ENCODE measurements around the gene SRPK2. TPM values are rescaled to one million over a fixed set of nuclear protein-coding genes. Genes with fewer than 3 reads are reported as not detected.
A peak's percentile ranks its signal among the peaks of the same experiment; 100 is the strongest.

Gene SRPK2
- total and polyA plus RNA-seq, 2 of the 13 experiments (the other 11 are each of a cell fraction or from before 2014, with no cell fraction given) = 10.1 to 22.3 TPM

DNA sequence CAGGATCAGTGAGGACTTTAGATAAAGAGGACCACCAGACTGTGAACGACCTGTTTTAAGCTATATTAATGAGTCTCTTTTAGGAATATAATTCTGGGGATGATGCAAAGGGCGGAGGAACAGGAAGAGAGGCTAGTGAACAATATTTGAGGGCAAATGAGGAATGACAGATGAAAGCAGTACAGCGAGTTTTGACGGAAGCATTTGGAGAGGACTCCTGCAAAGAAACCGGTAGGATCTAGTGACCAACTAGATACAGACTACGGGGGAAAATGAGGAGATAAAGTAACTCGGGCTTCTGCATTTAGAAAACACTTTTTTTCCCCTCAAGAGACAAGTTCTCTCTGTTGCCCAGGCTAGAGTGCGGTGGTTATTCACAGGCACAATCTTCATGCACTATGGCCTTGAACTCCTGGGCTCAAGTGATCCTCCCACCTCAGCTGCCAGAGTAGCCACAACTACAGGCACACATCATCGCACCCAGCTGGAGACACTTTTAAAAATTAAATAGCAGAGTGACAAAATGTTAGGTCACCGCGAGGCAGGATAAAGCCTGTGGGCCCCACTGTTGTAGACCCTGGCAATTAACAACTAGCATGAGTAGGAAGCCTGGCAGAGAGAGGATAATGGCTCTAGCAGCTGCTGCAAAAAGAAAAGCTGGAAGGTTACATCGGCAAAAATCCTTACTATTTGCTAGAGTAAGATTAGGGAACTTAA, 143.2 kb downstream of the SRPK2 start (continued):
- no peak for TF ChIP-seq FOXJ3 (CRISPR knock-in tag; IDR thresholded peaks at IDR 0.05; ENCODE audit: borderline replicate concordance)
- TF ChIP-seq NR2F2 (IDR thresholded peaks at IDR 0.05; ENCODE audit: borderline replicate concordance, low read depth) = no peak
- TF ChIP-seq NFIC (IDR thresholded peaks at IDR 0.05; ENCODE audit: low read length) = no peak
- TF ChIP-seq DMAP1 (CRISPR knock-in tag; IDR thresholded peaks at IDR 0.05) = 0 out of 2 replicates have a peak, but pooled peaks have one; percentile 37
- no peak for TF ChIP-seq ZNF816 (CRISPR knock-in tag; IDR thresholded peaks at IDR 0.05; ENCODE audit: borderline replicate concordance)
- TF ChIP-seq NR3C1 (CRISPR knock-in tag; IDR thresholded peaks at IDR 0.05) = no peak
- no peak for TF ChIP-seq NCOA1 (CRISPR knock-in tag; IDR thresholded peaks at IDR 0.05)
- peak; percentile 76 for TF ChIP-seq RARA (CRISPR knock-in tag; IDR thresholded peaks at IDR 0.05)
- TF ChIP-seq ZNF331 (CRISPR knock-in tag; IDR thresholded peaks at IDR 0.05) = peak; percentile 65; the same call in 1 of the 2 replicates
- peak; percentile 18; the same call in 1 of the 2 replicates for TF ChIP-seq HMG20A (CRISPR knock-in tag; IDR thresholded peaks at IDR 0.05; ENCODE audit: borderline replicate concordance)
- peak in 1 of 2 experiments; percentile 32; a peak in 1 of 4 replicates for TF ChIP-seq EP300 (IDR thresholded peaks at IDR 0.05; ENCODE audit: low read depth in 2 of 2, low read length in 2 of 2)
- no peak for TF ChIP-seq EP300 (CRISPR knock-in tag; IDR thresholded peaks at IDR 0.05; ENCODE audit: borderline replicate concordance)
- no peak for TF ChIP-seq MTF1 (CRISPR knock-in tag; IDR thresholded peaks at IDR 0.05)
- TF ChIP-seq ZNF230 (CRISPR knock-in tag; IDR thresholded peaks at IDR 0.05) = no peak
- no peak for TF ChIP-seq LCORL (IDR thresholded peaks at IDR 0.05)
- 0 out of 2 replicates have a peak, but pooled peaks have one; percentile 22 for TF ChIP-seq LCORL (CRISPR knock-in tag; IDR thresholded peaks at IDR 0.05)
- TF ChIP-seq MIER3 (CRISPR knock-in tag; IDR thresholded peaks at IDR 0.05; ENCODE audit: borderline replicate concordance) = no peak
- peak; percentile 47; the same call in 1 of the 2 replicates for TF ChIP-seq ZNF292 (CRISPR knock-in tag; IDR thresholded peaks at IDR 0.05; ENCODE audit: borderline replicate concordance, low read depth)
- no peak for TF ChIP-seq ZNF18 (CRISPR knock-in tag; IDR thresholded peaks at IDR 0.05; ENCODE audit: insufficient replicate concordance)
- no peak for TF ChIP-seq ZNF629 (CRISPR knock-in tag; conservative IDR thresholded peaks at IDR 0.05)
- peak; percentile 65; the same call in 1 of the 2 replicates for TF ChIP-seq TBX2 (CRISPR knock-in tag; IDR thresholded peaks at IDR 0.05; ENCODE audit: borderline replicate concordance)
- TF ChIP-seq, protein P1, sequence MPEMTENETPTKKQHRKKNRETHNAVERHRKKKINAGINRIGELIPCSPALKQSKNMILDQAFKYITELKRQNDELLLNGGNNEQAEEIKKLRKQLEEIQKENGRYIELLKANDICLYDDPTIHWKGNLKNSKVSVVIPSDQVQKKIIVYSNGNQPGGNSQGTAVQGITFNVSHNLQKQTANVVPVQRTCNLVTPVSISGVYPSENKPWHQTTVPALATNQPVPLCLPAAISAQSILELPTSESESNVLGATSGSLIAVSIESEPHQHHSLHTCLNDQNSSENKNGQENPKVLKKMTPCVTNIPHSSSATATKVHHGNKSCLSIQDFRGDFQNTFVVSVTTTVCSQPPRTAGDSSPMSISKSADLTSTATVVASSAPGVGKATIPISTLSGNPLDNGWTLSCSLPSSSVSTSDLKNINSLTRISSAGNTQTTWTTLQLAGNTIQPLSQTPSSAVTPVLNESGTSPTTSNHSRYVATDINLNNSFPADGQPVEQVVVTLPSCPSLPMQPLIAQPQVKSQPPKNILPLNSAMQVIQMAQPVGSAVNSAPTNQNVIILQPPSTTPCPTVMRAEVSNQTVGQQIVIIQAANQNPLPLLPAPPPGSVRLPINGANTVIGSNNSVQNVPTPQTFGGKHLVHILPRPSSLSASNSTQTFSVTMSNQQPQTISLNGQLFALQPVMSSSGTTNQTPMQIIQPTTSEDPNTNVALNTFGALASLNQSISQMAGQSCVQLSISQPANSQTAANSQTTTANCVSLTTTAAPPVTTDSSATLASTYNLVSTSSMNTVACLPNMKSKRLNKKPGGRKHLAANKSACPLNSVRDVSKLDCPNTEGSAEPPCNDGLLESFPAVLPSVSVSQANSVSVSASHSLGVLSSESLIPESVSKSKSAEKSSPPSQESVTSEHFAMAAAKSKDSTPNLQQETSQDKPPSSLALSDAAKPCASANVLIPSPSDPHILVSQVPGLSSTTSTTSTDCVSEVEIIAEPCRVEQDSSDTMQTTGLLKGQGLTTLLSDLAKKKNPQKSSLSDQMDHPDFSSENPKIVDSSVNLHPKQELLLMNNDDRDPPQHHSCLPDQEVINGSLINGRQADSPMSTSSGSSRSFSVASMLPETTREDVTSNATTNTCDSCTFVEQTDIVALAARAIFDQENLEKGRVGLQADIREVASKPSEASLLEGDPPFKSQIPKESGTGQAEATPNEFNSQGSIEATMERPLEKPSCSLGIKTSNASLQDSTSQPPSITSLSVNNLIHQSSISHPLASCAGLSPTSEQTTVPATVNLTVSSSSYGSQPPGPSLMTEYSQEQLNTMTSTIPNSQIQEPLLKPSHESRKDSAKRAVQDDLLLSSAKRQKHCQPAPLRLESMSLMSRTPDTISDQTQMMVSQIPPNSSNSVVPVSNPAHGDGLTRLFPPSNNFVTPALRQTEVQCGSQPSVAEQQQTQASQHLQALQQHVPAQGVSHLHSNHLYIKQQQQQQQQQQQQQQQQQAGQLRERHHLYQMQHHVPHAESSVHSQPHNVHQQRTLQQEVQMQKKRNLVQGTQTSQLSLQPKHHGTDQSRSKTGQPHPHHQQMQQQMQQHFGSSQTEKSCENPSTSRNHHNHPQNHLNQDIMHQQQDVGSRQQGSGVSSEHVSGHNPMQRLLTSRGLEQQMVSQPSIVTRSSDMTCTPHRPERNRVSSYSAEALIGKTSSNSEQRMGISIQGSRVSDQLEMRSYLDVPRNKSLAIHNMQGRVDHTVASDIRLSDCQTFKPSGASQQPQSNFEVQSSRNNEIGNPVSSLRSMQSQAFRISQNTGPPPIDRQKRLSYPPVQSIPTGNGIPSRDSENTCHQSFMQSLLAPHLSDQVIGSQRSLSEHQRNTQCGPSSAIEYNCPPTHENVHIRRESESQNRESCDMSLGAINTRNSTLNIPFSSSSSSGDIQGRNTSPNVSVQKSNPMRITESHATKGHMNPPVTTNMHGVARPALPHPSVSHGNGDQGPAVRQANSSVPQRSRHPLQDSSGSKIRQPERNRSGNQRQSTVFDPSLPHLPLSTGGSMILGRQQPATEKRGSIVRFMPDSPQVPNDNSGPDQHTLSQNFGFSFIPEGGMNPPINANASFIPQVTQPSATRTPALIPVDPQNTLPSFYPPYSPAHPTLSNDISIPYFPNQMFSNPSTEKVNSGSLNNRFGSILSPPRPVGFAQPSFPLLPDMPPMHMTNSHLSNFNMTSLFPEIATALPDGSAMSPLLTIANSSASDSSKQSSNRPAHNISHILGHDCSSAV (CRISPR knock-in tag; IDR thresholded peaks at IDR 0.05; ENCODE audit: borderline replicate concordance) = no peak
- TF ChIP-seq STAT5B (CRISPR knock-in tag; IDR thresholded peaks at IDR 0.05) = no peak

Data from HepG2 (cell line).